Activated CD4-positive, alpha-beta T cell treated with anti-CD3 and anti-CD28 coated beads, Interleukin-2, amount 50 U/mL, for 1 hour (primary cell): Measurements from ENCODE around the gene MIGA1.
"Not testable (repeated sequence)": the region's sequence is repeated elsewhere in the genome, so short reads cannot be mapped to it uniquely, and the experiment has no call there.

Source experiments
- DNase-seq: peaks from one replicate; pipeline ENCODE4 v3.0.0-alpha.2; 2020

MIGA1 gene

DNA sequence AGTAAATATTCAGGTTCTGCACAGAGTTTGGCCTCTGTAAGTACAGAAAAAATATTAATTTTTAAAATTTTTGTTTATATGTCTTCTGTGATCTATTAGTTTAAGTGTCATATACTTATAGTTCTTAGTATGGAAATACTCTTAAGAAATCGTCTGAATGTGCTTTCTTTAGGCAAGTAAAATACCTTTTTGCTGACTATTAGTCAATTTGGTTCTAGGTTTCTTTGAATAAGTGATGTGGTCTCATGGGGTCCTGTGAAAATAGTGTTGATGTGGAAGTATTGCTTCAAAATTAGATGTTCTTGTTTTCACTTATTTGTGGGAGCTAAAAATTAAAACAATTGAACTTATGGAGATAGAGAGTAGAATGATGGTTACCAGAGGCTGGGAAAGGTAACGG is 23.9 kb downstream of the MIGA1 start:
- DNase-seq = no peak

DNA sequence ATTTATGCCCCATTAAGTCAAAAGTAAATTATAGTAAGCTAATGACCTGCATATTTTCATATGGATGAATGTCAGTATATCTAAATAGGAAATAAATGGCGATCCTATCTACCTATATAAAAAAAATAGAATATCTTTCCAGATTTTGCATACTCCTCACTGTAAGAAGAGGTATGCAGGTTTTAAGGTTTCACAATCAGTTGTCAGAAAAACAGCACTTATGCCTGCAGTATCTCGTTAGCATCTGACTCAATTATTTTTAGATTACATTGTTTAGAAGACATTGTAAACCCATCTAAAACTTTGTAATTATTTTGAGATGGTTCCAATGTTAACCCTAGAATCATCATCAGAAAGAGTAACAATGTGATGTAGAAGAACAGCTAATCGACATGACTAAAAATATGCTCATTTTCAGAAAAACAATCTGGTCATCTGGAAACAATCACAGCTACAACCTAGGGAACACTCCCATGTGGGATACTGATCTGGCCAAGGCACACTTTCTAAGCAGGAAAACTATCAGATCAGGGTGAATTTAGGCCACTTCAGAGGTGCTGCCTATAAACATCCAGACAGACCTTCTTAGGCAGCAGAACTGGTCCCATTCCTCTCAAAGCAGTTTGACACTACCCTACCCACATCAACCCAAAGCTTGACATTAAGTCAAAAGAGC is 30.5 kb downstream of the MIGA1 start:
- DNase-seq = not testable (repeated sequence)

DNA sequence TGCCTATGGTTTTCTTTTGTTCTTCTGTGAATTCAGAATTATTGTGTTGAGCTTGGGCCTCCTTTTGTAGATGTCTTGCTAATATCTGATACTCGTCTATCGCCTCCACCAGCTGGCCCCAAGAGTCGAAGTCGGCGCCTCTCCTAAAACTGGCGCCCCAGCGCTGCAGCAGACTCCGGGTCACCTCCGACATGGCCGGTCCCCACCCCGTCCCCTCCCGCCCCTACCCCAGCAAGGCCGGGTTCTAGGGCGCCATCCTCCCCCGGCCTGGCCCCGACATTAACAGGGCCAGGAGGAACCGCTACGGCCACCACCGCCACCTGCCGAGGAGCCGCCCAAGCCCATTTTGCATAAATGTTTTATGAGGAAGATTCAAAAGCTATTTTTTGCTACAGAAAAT is 32.1 kb downstream of the MIGA1 start:
- DNase-seq = not testable (repeated sequence)

DNA sequence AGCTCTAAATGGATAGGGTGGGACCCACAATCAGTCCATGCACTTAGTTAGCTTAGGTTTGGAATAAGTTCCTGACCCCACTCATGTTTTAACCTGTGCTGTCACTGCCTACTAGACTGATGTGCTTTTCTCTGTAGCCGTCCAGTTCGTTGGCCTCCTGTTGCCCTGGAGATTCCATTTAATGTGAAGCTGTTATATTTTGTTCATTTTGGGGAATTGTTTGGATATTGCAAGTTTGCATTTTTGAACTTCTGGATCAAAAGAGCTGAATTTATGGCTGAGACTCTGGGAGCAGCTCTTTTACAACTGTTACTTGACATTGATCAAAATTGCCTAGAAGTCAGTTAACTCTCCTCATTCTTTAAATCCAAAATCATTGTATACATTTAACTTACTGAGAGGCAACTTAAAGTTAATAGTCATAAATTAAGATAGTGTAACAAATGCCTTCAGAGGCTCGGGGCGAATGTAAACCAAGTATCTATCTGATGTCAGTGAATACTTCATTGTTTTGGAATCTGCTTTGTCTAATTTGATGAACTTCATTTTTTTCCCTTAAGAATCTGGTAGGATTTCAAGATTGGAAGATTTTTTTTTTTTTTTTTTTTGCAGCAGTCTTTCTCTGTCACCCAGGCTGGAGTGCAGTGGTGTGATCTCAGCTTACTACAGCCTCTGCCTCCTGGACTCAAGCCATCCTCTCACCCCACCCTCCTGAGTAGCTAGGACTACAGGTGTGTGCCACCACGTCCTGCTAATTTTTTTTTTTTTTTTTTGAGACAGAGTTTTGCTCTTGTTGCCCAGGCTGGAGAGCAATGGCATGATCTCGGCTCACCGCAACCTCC is 38.1 kb downstream of the MIGA1 start:
- DNase-seq = no peak

DNA sequence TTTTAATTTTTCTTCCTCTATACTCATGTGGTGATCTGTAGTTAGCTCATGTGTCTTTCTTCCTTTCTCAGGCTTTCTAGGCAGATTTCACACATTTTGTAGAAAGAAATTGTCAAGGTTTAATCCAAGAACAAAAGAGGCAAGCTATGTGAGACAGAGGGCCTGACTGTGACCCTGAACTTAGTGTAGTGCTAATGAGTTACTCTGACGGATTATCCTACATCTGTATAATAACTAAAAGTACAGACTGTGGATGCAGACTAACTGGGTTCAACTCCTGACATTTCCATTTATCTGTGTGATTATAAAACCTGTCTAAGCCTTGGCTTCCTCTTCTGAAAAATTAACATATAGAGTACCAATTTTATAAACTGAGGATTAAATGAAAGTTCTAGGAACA is 40.7 kb downstream of the MIGA1 start:
- DNase-seq = no peak

DNA sequence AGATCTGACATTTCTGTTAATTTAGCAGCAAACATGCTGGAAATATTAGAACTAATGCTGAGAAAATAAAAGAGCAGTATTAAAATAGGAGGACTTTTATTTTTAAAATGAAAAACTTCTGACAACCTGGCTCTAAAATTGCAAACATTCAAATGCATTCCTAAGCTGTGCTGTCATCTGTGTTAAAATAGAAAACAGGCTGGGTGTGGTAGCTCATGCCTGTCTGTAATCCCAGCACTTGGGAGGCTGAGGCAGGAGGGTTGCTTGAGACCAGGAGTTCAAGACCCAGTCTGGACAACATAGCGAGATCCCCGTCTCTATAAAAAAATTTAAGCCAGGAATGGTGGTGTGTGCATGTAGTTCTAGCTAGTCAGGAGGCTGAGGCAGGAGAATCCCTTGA is 44.6 kb downstream of the MIGA1 start:
- no peak for DNase-seq

DNA sequence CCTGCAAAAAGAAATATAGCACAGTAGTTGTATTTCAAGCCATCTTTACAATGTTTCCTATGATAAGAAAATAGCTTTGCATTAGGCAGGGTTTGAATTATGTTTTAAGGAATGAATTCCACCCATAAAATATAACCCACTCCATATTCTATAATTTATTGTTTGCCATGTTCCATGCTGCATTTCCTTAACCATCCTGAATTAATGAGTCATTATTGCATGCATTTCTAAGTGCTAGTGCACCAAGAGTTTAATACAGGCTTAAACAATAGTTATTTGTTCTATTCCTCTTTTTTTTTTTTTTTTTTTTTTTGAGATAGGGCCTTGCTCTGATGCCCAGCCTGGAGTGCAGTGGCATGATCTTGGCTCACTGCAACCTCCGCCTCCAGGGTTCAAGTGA is 45.2 kb downstream of the MIGA1 start:
- no peak for DNase-seq

DNA sequence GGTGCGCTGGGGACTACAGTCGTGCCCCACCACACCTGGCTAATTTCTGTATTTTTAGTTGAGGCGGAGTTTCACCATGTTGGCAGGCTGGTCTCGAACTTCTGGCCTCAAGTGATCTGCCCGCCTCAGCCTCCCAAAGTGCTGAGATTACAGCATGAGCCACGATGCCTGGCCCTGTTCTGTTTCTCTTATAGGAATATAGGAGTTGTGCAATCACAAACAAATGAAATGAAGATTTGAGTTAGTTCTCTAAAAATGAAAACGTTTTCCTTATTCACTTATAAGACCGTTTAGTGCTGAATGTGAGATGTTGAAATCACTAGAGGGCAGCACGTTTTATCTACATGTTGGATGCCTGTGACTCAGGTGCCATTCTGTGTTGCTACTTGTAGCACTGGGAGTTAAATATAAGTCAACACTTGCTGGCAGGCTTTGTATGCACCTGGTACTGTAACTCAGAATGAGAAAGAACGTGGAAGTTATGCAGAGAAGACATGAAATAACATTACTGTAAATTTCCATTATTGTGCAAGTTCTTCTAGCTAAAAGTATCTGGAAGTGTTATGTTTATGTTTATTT is 45.8 kb downstream of the MIGA1 start:
- no peak for DNase-seq

DNA sequence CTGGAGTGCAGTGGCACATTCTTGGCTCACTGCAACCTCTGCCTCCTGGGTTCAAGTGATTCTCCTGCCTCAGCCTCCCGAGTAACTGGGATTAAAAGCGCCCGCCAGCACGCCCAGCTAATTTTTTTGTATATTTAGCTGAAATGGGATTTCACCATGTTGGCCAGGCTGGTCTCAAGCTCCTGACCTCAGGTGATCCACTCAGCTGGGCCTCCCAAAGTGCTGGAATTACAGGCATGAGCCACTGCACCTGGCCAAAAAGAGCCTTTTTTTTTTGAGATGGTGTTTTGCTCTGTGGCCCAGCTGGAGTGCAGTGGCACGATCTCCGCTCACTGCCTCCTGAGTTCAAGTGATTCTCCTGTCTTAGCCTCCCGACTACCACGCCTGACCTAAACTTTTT is 47.4 kb downstream of the MIGA1 start:
- DNase-seq = not testable (repeated sequence)

DNA sequence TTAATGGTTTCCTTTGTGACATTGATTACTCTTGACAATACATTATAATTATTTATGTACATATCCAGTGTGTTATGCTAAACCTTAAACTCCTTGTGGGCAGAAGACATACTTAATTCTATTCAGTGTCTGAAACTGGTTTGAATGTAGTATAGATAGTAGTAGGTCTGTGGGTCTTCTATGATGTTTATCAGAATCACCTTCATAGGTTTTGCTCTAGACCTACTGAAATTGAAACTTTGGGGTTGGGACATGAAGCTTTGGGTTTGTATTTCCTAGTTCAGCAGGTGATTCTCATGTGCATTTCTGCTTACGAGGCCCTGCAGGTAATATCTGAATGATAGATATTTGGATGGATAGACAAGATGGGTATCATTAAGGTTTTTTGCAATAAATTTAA is 48.6 kb downstream of the MIGA1 start:
- DNase-seq = no peak

DNA sequence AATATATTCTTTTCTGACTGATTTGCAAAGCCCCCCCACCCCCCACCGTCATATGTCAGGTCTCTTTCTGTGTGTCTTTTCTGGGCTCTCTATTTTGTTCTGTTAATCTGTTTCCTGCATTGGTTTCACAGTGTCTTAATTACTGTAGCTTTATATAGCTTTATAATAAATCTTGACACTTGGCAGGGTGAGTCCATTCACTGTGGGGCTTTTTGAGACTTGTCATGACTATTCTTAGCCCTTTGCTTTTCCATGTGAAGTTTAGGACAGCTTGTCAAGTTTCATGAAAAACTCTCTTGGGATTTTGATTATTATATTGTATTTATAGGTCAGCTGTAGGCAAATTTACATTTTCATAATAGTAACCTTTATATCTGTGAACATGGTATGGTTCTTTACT is 50.4 kb downstream of the MIGA1 start:
- no peak for DNase-seq

DNA sequence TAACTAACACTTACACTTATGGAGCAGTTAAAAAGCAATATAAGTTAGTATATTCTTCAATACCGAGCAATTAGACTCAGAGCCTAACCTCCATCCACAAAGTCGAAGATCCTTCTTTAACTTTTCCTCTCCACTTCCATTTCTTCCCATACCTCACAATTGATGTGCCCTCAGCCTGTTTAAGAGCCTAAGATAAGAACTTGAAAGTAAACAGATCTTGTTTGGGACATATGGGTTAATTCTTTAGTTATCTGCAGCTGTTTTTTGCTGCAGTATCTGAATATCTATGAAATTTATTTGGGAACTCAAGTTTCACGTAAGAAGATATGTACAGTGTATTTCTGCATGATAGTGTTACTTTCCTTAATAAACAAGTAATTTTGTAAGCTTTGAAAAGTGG is 51.5 kb downstream of the MIGA1 start:
- no peak for DNase-seq

DNA sequence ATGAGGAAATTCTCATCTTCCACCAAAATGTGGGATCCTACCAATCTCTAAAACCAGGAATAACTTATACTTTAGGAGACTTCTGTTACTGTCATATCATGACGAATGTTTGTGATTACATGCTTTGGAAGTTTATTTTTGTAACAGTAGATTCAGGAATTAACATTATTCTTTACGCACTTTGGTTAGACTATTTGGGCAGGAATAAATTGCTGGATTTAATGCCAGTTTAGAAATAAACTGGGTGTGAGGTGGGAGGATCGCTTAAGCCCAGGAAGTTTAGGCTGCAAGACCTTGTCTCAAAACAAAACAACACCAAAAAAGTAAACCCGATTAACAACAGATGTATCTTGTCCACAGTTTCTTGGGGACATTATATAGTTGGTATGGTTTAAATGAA is 52.1 kb downstream of the MIGA1 start:
- no peak for DNase-seq

DNA sequence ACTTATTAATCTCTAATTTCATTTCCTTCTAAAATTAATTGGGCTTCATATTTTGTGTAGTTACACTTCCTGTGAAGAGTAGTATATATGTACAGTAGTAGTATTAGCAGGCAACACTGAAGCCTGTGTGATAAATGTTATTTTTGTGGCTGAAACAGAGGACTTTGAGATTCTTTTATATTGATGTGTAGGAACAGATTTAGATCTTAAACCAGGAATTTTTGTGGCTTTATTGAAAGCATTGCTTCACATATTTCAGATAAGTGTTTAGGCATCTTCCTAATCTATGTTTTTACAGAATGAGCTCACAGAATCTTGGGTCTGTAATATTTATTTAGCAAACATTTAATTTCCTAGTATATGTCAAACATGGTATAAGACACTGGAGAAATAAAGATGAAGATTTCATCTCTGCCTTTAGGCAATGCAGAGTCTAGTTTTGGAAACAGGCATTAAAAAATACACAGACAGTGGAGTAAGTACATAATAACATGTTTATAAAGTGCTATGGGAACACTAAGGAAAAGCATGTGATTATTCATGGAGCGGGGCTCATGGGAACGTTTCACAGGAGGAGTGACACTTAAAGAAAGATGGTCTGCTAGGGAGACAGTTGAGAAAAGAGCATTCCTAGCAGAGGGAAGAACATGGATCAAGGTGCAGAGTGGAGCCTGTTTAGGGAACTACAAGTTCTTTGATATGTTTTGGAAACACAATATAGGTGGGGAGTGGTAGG is 52.7 kb downstream of the MIGA1 start:
- DNase-seq = no peak

DNA sequence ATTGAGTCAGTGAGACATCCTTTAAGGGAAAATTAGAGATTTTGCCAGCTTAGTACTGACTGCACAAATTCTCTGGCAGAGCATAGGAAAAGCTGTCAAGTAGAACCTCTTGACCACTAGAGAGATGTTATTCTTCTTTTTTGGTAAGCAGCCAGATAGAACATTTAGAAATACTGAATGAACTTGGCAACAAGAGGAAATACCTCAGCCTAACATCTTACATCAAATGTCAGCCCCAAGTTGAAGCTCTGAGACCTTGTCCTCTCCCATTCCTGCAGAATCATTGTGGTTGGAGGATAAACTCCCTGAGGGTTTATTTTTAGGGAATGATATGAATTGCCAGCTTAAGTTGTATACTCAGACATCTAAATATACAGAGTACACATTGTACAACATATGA is 53.5 kb downstream of the MIGA1 start:
- no peak for DNase-seq

DNA sequence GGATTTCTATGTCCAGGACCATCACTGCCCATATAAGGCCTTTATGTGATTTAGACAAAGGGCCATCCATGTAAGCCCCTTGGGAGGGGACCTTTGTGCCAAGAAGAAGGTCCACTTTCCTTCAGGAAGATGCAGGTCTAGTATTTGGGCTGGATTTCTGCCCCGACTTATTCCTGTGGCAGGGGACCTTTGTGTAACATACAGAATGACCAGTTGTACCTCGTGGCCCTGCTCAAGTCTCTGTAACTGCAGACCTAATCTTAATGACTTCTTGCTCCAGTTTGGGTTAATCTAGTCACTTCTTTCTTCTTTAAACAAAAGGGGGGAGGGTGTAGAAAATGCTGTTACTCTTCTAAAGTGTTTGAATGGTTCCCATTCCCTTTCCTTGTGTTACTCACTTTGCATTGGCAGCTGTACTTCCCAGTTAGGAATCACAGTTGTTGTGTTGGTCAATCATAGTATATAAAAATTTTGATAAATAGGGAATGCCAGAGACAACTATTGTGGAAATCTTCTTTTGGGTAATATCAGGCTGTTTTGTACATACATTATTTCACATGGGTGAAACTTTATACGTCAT is 54.2 kb downstream of the MIGA1 start:
- no peak for DNase-seq

DNA sequence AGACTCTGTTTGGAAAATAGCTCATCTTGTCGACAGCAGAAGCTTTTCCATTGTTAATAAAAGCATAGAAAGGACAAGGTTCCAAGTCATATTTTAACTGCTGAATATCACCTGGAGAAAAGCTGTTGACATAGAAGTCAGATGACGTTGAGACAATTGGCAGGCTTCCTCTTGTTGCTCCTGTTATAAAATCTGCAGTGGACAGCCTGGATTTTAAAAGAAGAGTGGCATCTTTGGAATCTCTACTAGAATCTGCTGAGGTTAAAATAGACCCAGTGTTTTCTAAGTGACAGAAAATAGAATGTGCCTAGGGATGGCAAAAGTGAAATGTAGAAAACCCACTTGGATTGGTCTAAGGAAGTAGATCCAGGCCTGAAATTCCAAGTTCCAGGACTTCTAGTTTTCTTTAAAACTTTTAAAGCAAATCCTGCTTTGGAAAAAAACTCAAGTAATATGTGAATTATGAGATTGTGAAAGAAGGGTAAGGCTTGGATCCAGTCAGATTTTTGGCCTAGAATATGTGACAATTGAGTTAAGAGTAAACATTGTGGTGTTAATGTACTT is 55.4 kb downstream of the MIGA1 start:
- no peak for DNase-seq

DNA sequence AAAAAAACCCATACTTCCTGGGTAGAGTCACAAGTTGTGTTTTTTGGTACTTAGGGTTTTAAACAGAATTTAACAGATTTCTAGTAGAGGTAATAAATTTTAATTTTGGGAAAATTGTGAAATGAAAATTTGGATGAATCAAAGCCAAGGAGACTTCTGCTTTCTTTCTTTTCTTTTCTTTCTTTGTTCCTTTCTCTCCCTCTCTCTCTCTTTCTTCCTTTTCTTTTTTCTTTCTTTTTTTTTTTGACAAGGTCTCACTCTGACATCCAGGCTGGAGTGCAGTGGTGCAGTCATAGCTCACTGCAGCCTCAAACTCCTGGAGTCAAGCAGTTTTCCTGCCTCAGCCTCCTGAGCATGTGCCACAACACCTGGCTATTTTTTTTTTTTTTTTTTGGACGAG is 62.1 kb downstream of the MIGA1 start:
- no peak for DNase-seq

DNA sequence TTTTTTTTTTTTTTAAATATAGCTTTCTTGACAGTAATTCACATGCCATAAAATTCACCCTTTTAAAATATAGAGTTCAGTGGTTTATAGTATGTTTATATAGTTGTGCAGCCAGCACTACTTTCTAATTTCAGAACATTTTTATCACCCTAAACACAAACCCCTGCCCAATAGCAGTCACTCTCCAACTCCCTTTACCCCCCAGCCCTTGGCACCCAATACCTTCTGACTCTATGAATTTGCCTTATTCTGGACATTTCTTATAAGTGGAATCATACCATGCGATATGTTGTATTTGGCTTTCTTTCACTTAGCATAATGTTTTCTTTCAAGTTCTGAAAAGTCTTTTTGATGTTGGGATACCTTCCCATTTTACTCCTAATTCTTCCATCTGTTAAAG is 66.5 kb downstream of the MIGA1 start:
- DNase-seq = no peak

DNA sequence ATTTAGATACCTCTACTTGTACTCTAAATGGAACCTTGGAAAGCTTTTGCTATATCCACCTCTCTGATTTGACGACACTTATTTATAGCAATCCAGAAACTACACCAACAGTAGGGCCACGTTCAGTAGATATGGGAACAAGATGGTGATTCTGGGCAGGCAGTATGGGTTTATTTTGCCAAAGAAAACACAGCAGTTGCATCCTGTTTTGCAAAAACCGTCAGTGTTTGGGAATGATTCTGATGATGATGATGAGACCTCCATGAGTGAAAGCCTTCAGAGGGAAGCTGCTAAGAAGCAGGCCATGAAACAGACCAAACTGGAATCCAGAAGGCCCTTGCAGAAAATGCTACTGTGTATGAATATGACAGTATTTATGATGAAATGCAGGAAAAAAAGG is 67.5 kb downstream of the MIGA1 start:
- no peak for DNase-seq

DNA sequence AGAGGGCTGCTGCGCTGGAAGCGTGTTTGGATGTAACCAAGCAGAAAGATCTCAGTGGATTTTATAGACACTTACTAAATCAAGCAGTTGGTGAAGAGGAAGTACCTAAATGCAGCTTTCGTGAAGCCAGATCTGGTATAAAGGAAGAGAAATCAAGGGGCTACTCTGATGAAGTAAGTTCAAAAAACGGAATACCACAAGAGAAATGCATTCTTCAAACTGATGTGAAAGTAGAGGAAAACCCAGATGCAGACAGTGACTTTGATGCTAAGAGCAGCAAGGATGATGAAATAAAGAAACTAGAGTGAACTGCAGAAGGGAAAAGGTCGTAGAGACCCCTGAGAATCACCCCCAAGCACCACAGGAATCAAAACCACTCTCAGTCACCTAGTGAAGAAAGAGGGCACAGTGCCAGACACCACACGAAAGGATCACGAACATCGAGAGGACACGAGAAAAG is 68.2 kb downstream of the MIGA1 start:
- no peak for DNase-seq

DNA sequence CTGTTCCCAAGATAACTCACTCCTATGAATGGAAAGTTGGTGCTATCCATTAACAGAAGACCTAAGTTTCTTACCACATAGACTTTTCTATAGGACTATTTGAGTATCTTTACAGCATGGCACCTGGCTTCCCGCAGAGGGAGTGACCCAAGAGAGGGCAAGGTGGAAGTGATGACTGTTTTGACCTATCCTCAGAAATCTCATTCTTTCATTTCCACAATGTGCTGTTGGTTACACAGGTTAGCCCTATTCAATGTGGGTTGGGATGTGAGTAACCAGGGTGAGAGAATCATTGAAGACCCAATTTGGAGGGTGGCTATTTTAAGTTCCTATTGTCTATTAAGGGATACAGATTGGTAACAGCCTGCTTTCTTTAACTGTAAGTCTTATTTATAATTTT is 70.6 kb downstream of the MIGA1 start:
- DNase-seq = no peak

DNA sequence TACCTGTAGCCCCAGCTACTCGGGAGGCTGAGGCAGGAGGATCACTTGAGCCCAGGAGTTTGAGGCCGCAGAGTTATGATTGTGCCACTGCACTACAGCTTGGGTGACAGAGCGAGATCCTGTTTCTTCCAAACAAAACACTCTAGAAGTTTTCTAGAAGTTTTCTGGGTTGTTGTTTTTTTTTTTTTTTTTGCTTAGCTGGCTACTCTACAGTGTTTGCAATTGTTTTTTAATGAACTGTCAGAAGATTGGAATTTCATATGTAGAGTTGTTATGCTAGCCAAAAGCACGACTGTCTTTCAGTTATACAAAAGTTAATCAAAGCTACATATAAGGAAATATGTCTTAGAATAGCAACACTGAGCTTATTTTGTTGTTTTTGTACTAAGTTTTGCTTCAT is 78.1 kb downstream of the MIGA1 start:
- no peak for DNase-seq
